GM19455 (cell line): Measurements from ENCODE around the gene NEDD4L.
A peak's percentile ranks its signal among the peaks of the same experiment; 100 is the strongest.

Experiments
- ATAC-seq: cut with Tn5 transposase; IDR thresholded peaks from one replicate; pipeline ENCODE4 v1.9.1; 2021; ENCODE audit not compliant: unreplicated experiment

The NEDD4L gene

GRCh38 chr18:58114766-58115165 is 70.7 kb downstream of the NEDD4L start:
- ATAC-seq: no peak

DNA sequence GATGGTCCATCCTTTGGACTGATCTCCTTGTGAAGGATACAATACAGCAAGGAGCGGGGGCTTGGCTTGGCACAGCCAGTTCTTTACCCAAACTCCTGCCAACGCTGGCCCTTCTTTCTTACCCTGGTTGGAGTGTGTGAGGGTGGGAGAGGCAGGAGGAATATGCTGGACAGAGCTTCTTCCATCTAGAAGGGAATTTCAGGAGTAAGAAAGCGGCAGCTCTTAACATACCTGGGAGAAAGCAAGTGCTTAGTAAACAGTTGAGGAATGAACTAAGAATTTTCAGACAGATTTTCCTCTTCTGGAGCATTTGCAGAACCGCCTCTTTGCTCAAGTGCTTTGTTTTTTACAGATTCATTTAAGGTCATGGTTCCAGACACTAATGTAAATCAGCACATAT is 72.8 kb downstream of the NEDD4L start:
- no peak for ATAC-seq

DNA sequence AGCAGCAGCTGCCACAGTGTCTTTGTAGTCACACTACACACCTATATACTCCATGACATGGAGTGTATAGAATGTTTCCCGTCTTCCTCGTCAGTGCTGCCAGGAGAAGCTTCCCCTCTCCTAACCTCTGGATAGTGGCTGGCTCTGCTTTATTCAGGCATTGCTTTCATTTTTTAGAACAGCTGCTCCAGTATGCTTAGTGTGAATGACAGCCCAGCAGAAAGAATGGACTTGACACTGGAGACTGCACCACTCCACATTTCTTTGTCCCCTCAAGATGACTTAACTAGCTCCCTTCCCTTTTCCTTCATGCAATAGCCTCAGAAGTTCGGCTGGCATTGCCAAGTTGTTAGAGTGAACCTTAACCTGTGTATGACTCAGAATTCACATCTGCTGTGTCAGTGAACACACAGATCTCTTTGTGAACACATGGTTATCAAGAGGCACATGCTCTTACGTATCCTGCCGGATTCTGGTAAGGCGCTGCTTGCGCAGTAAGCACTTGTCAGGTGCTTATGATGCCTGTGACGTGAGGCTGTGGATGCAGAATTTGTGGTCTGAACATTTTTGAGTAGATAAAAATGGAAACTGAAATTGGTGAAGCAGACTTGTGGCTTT is 73.9 kb downstream of the NEDD4L start:
- no peak for ATAC-seq

GRCh38 chr18:58118536-58118935 is 74.5 kb downstream of the NEDD4L start:
- no peak for ATAC-seq

DNA sequence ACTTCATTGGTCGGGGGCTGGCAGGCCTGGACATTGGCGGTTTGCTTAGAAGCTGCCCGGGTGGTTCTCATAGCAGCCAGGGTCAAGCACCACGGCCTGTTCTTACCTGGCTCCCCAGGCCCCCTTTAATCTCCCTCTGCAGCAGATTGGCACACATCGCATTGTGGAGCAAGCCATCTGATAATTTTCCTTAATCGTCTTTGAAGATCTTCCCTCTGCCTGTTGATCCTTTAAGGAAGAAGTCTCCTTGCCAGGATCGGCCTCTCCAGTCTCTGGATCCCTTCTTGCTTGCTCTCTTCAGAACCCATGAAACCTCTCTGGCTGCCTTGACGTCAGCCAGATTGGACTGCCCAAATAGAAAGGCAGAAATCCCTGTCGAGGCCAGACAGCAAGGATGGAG is 75.8 kb downstream of the NEDD4L start:
- no peak for ATAC-seq

DNA sequence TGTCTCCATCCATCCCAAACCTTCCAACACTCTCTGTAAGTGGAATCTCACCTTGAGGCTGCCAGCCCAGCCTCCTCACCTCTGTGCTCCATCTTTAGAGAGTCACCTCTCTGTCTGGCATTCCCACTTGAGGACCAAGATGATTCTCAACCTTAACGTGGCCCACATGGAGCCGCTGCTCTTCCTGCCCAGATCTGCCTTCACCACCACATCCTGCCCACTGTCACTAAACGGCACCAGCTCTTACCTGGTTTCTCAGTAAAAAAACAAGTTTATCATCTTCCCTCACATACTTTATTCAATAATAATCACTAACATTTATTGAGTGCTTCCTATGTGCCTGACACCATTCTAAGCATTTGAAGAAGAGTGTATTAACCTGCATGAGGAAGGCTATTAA is 80.4 kb downstream of the NEDD4L start:
- ATAC-seq: no peak

GRCh38 chr18:58125183-58125582 is 81.2 kb downstream of the NEDD4L start:
- ATAC-seq: no peak

GRCh38 chr18:58125756-58126155 is 81.7 kb downstream of the NEDD4L start:
- ATAC-seq: no peak

DNA sequence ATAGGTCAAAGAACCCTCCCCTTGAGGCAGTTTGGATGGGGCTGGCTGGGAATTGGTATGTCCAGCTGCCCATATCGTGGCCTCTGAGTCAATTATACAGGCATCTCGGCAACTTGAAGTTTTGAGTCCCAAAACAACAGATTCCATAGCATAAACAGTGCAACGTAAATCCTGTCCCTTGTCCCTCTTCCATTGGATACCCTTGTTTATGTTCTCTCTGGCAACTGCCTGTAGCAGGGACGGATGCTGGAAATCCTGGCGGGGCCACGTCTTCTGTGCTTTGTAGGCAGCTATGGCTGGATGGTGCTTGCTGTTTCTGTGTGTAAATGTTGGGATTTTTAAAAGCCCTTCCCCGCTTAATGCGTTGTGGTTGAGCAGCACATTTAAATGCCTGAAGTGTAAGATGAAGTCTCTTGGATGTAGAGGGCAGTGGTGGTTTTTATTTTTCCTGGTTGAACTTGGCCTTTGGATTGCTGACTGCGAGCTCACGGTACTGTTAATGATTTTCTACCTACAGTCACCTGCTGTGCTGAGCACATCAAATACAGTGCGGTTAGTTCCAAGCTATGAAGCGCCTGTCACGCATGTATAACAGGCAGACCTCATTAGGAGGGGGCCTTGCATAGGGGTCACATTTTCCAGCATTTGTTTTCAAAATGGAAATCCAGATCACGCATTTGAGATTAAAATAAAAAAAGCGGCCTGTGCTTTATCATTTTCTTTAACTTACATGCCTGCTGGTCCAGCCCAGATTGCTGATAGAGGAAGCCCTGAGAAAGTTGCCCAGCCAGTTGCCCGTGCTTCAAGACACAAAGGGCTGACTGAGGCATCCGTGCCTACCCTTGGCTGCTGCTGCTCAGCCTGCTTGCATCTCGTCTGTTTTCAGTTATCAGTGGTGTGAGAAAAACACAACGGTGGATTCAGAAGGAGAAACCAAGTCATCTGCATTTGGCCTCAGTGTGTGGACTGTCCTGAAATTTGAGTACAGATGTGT is 84.7 kb downstream of the NEDD4L start:
- ATAC-seq: no peak

- no peak for ATAC-seq
Observed at GRCh38 chr18:58132595-58133261, 88.7 kb downstream of the NEDD4L start.

GRCh38 chr18:58135183-58135641 is 91.2 kb downstream of the NEDD4L start:
- ATAC-seq: no peak

DNA sequence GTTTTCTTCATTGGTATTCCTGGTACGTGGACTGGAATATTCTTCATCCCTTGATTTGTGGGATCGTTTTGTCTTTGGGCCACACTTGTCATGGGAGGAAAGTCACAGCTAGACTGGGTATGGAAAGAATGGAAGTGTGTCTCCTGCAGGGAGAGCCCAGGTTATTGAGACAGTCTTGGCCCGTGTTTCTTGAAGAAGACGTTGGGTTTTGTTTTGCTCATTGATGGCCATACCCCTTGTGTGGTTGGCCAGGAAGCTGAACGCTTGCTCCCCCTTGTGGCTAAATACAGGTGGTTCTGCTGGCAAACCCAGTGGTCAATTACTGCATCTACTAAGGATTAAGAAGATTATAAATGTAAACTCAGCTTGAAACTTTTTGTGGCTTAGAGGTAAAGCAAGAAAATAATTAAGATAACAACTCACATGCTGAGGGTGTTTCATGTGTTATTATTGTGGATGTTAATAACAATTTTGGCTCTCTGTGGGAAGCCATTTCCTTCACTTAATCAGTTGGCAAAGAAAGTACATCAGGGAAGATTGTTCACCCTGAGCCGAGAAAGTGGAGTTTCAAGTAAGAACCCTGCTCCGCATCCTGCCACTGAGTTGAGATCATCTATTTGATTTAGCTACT is 91.8 kb downstream of the NEDD4L start:
- peak; percentile 69 for ATAC-seq

DNA sequence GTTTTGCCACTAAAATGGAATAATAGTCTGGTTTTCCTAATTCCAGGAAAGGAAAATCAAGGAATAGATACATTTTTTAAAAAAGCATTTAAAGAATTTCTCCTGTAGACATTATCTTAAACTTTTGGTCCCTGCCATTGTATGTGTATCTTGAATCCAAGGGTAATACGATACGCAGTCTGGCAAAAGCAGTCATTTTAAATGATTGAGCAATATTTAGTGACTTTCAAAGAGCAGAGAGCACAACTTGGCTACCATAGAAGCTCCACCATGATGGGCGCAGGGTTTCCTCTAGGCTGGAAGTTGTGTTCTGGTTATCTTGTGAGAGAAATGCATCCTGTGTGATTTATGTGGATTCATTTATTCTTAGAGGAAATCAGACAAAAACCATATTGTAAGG is 92.9 kb downstream of the NEDD4L start:
- no peak for ATAC-seq

- ATAC-seq: no peak
Observed at GRCh38 chr18:58139459-58140386, 95.7 kb downstream of the NEDD4L start.

GRCh38 chr18:58140387-58141325 is 96.6 kb downstream of the NEDD4L start:
- ATAC-seq: no peak

DNA sequence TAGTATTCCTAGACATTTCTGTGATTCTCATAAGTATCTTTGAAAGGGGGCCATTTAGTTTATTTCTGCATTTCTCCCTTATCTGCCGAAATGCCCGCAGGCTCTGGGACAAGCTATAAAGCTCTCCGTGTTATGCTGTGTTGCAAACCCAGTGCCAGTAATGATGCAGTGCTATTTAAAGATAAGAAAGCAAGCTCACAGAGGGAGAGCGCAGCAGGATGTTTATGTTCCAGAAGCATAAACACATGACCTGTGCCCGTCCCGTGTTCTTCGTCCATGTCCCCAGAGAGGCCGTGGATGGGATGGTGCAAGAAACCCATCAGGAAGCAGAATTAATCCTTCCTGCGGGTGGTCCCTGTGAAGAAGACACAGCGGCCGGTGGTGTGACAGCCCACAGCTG is 99.4 kb downstream of the NEDD4L start:
- ATAC-seq: no peak

DNA sequence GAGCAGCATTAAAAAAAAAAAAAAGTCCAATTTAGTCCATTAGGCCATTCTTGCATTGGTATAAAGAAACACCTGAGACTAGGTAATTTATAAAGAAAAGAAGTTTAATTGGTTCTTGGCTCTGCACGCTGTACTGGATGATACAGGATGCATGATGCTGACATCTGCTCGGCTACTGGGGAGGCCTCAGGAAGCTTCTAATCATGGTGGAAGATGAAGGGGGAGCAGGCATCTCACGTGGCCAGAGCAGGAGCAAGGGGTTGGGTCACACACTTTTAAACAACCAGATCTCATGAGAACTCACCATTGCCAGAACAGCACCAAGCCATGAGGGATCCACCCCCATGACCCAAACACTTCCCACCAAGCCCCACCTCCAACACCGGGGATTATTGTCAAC is 100.1 kb downstream of the NEDD4L start:
- no peak for ATAC-seq

- no peak for ATAC-seq
Observed at GRCh38 chr18:58144671-58145285, 100.8 kb downstream of the NEDD4L start.

DNA sequence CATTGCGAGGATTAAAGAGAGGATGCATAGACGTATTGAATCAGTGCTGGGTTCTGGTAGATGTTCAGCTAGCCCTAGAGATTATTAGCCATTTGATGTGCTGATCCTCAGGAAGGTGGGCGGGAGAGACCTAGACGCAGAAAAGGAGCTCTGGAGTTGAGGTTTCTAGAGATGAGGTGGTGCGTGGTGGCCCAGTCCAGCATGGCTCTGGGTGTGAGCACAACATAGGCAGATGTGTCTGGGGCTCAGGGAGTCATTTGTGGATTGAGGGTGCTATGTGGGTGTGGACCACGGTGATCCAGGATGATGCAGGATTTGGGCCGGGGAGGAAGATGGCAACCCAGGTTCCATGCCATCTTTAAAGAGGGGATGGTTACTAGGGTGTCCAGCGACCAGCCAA is 102.1 kb downstream of the NEDD4L start:
- no peak for ATAC-seq
